HepG2 (cell line): ENCODE results near the gene PLB1. TPM values are rescaled to one million over a fixed set of nuclear protein-coding genes. Genes with fewer than 3 reads are reported as not detected.
A peak's percentile ranks its signal among the peaks of the same experiment; 100 is the strongest.

Source experiments
- CBX1 ChIP-seq: IDR thresholded peaks from one replicate; pipeline ENCODE4 v1.6.1; 2016; ENCODE audit warnings: antibody characterized with exemption, low read depth
- EZH2 ChIP-seq: conservative IDR thresholded peaks from 2 replicates; pipeline ENCODE4 v1.6.1; 2012; ENCODE audit warnings: mild to moderate bottlenecking, low read depth, low read length, moderate library complexity
- KDM4B ChIP-seq: sonication (generic); formaldehyde crosslinking; IDR thresholded peaks from 2 replicates; pipeline ENCODE4 v1.4.0; 2020; ENCODE audit warnings: missing genetic modification reagents
- MIER2 ChIP-seq: IDR thresholded peaks from 2 replicates; pipeline ENCODE4 v1.6.1; 2016; ENCODE audit warnings: missing biosample characterization, missing genetic modification reagents
- SMYD3 ChIP-seq: sonication (generic); formaldehyde crosslinking; IDR thresholded peaks from 2 replicates; pipeline ENCODE4 v1.8.1; 2023; ENCODE audit warnings: mild to moderate bottlenecking, missing genetic modification reagents
- SP2 ChIP-seq: sonication (generic); formaldehyde crosslinking; IDR thresholded peaks from 2 replicates; pipeline ENCODE4 v1.5.1; 2020; ENCODE audit warnings: mild to moderate bottlenecking, missing genetic modification reagents
- ZFX ChIP-seq: sonication (generic); formaldehyde crosslinking; IDR thresholded peaks from 2 replicates; pipeline ENCODE4 v1.4.0; 2020; ENCODE audit warnings: mild to moderate bottlenecking, low read depth, missing genetic modification reagents, moderate library complexity
- ZNF17 ChIP-seq: sonication (generic); formaldehyde crosslinking; IDR thresholded peaks from 2 replicates; pipeline ENCODE4 v1.5.0; 2020; ENCODE audit warnings: mild to moderate bottlenecking, missing genetic modification reagents
- ZNF543 ChIP-seq: sonication (generic); formaldehyde crosslinking; IDR thresholded peaks from 2 replicates; pipeline ENCODE4 v1.4.0; 2020; ENCODE audit warnings: mild to moderate bottlenecking, missing genetic modification reagents
- ZNF562 ChIP-seq: sonication (generic); formaldehyde crosslinking; IDR thresholded peaks from 2 replicates; pipeline ENCODE4 v1.8.0; 2022; ENCODE audit warnings: missing genetic modification reagents, borderline replicate concordance
- ZNF7 ChIP-seq: IDR thresholded peaks from 2 replicates; pipeline ENCODE4 v1.6.1; 2016; ENCODE audit warnings: missing biosample characterization, missing genetic modification reagents
- ZNF703 ChIP-seq: sonication (generic); formaldehyde crosslinking; IDR thresholded peaks from 2 replicates; pipeline ENCODE4 v1.5.1; 2020; ENCODE audit warnings: missing genetic modification reagents, mild to moderate bottlenecking, moderate library complexity, borderline replicate concordance
- ZNF749 ChIP-seq: sonication (generic); formaldehyde crosslinking; IDR thresholded peaks from 2 replicates; pipeline ENCODE4 v1.8.0; 2022; ENCODE audit warnings: mild to moderate bottlenecking, missing genetic modification reagents, moderate library complexity, borderline replicate concordance
- ZZZ3 ChIP-seq: sonication (generic); formaldehyde crosslinking; IDR thresholded peaks from 2 replicates; pipeline ENCODE4 v1.4.0; 2020; ENCODE audit warnings: missing genetic modification reagents, mild to moderate bottlenecking, borderline replicate concordance
- polyA plus RNA-seq, 8 experiments: library from polyadenylated mRNA; depleted of rRNA in 3 of 8; stranded (reverse) in 7 of 8; unstranded in 1 of 8; fragments of >200 nt; fragmentation: Illumina TruSeq in 4 of 8; extraction: Trizol in 4 of 8; gene quantifications; 2 replicates each; pipeline versions ENCODE4 v1.2.1 to v1.2.3, GENCODE V29; 2011 to 2016; ENCODE audit warnings: low read depth in 4 of 8, missing spikeins in 1 of 8, mixed read lengths in 1 of 8; ENCODE audit not compliant: insufficient read depth in 1 of 8
- total RNA-seq, 5 experiments: library from RNA; depleted of rRNA; stranded (reverse); fragments of >200 nt; fragmentation: Illumina TruSeq; extraction: Trizol; gene quantifications; 2 replicates each; pipeline ENCODE4 v1.2.3, GENCODE V29; 2016; ENCODE audit warnings: low read depth in 1 of 5
- TF ChIP-seq, protein P1 (sequence below): sonication (generic); formaldehyde crosslinking; IDR thresholded peaks from 2 replicates; pipeline ENCODE4 v1.5.0; 2020; ENCODE audit warnings: mild to moderate bottlenecking, missing genetic modification reagents, borderline replicate concordance
- TF ChIP-seq, protein P2 (sequence below): sonication (generic); formaldehyde crosslinking; IDR thresholded peaks from 2 replicates; pipeline ENCODE4 v1.4.0; 2020; ENCODE audit warnings: mild to moderate bottlenecking, missing genetic modification reagents
- TF ChIP-seq, protein P3 (sequence below): sonication (generic); formaldehyde crosslinking; IDR thresholded peaks from 2 replicates; pipeline ENCODE4 v1.4.0; 2020; ENCODE audit warnings: missing genetic modification reagents

PLB1 gene
- total and polyA plus RNA-seq, 2 of the 13 experiments (the other 11 are each of a cell fraction or from before 2014, with no cell fraction given), result 0.20 to 1.8 TPM

DNA sequence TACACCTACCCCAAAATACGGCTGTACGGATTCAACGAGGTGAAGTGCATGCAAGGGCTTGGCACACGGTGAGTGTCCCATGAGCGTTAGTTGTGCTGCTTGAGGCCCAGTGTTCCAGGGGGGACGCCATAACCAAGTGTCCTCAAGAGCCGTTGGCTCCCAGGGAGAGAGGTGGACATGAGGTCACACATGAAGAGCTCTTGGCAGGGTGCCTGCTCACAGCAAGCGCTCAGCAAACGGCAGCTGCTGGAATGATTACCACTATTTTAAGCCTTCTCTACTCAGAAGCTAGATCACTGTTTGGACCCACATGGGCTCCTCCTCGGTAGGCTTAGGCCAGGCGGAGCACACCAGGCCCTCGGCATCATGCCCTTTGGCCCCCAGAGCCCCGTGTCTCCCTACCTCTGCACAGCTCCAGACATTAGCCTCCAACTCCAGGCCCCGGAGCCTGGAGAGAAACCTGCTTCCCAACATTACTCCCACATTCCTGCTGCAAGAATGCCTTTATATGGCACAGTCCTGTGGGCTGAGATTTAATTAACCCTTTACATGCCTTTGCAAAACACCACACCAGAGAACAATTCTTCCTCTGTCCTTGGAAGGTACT lies 187.3 kb downstream of the PLB1 start (continued):
- TF ChIP-seq, protein P1, sequence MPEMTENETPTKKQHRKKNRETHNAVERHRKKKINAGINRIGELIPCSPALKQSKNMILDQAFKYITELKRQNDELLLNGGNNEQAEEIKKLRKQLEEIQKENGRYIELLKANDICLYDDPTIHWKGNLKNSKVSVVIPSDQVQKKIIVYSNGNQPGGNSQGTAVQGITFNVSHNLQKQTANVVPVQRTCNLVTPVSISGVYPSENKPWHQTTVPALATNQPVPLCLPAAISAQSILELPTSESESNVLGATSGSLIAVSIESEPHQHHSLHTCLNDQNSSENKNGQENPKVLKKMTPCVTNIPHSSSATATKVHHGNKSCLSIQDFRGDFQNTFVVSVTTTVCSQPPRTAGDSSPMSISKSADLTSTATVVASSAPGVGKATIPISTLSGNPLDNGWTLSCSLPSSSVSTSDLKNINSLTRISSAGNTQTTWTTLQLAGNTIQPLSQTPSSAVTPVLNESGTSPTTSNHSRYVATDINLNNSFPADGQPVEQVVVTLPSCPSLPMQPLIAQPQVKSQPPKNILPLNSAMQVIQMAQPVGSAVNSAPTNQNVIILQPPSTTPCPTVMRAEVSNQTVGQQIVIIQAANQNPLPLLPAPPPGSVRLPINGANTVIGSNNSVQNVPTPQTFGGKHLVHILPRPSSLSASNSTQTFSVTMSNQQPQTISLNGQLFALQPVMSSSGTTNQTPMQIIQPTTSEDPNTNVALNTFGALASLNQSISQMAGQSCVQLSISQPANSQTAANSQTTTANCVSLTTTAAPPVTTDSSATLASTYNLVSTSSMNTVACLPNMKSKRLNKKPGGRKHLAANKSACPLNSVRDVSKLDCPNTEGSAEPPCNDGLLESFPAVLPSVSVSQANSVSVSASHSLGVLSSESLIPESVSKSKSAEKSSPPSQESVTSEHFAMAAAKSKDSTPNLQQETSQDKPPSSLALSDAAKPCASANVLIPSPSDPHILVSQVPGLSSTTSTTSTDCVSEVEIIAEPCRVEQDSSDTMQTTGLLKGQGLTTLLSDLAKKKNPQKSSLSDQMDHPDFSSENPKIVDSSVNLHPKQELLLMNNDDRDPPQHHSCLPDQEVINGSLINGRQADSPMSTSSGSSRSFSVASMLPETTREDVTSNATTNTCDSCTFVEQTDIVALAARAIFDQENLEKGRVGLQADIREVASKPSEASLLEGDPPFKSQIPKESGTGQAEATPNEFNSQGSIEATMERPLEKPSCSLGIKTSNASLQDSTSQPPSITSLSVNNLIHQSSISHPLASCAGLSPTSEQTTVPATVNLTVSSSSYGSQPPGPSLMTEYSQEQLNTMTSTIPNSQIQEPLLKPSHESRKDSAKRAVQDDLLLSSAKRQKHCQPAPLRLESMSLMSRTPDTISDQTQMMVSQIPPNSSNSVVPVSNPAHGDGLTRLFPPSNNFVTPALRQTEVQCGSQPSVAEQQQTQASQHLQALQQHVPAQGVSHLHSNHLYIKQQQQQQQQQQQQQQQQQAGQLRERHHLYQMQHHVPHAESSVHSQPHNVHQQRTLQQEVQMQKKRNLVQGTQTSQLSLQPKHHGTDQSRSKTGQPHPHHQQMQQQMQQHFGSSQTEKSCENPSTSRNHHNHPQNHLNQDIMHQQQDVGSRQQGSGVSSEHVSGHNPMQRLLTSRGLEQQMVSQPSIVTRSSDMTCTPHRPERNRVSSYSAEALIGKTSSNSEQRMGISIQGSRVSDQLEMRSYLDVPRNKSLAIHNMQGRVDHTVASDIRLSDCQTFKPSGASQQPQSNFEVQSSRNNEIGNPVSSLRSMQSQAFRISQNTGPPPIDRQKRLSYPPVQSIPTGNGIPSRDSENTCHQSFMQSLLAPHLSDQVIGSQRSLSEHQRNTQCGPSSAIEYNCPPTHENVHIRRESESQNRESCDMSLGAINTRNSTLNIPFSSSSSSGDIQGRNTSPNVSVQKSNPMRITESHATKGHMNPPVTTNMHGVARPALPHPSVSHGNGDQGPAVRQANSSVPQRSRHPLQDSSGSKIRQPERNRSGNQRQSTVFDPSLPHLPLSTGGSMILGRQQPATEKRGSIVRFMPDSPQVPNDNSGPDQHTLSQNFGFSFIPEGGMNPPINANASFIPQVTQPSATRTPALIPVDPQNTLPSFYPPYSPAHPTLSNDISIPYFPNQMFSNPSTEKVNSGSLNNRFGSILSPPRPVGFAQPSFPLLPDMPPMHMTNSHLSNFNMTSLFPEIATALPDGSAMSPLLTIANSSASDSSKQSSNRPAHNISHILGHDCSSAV (CRISPR knock-in tag), result no peak
- no peak for TF ChIP-seq SMYD3 (CRISPR knock-in tag)
- no peak for TF ChIP-seq CBX1
- TF ChIP-seq MIER2, result no peak
- TF ChIP-seq, protein P2, sequence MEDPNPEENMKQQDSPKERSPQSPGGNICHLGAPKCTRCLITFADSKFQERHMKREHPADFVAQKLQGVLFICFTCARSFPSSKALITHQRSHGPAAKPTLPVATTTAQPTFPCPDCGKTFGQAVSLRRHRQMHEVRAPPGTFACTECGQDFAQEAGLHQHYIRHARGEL (CRISPR knock-in tag), result no peak
- 0 out of 2 replicates have a peak, but pooled peaks have one; percentile 18 for TF ChIP-seq ZFX (CRISPR knock-in tag)
- TF ChIP-seq ZNF17 (CRISPR knock-in tag), result no peak
- TF ChIP-seq SP2, result no peak
- no peak for TF ChIP-seq ZNF562 (CRISPR knock-in tag)
- no peak for TF ChIP-seq ZZZ3
- peak; percentile 92 for TF ChIP-seq ZNF7 (CRISPR knock-in tag)
- TF ChIP-seq ZNF543 (CRISPR knock-in tag), result no peak
- no peak for TF ChIP-seq ZNF749 (CRISPR knock-in tag)
- TF ChIP-seq, protein P3, sequence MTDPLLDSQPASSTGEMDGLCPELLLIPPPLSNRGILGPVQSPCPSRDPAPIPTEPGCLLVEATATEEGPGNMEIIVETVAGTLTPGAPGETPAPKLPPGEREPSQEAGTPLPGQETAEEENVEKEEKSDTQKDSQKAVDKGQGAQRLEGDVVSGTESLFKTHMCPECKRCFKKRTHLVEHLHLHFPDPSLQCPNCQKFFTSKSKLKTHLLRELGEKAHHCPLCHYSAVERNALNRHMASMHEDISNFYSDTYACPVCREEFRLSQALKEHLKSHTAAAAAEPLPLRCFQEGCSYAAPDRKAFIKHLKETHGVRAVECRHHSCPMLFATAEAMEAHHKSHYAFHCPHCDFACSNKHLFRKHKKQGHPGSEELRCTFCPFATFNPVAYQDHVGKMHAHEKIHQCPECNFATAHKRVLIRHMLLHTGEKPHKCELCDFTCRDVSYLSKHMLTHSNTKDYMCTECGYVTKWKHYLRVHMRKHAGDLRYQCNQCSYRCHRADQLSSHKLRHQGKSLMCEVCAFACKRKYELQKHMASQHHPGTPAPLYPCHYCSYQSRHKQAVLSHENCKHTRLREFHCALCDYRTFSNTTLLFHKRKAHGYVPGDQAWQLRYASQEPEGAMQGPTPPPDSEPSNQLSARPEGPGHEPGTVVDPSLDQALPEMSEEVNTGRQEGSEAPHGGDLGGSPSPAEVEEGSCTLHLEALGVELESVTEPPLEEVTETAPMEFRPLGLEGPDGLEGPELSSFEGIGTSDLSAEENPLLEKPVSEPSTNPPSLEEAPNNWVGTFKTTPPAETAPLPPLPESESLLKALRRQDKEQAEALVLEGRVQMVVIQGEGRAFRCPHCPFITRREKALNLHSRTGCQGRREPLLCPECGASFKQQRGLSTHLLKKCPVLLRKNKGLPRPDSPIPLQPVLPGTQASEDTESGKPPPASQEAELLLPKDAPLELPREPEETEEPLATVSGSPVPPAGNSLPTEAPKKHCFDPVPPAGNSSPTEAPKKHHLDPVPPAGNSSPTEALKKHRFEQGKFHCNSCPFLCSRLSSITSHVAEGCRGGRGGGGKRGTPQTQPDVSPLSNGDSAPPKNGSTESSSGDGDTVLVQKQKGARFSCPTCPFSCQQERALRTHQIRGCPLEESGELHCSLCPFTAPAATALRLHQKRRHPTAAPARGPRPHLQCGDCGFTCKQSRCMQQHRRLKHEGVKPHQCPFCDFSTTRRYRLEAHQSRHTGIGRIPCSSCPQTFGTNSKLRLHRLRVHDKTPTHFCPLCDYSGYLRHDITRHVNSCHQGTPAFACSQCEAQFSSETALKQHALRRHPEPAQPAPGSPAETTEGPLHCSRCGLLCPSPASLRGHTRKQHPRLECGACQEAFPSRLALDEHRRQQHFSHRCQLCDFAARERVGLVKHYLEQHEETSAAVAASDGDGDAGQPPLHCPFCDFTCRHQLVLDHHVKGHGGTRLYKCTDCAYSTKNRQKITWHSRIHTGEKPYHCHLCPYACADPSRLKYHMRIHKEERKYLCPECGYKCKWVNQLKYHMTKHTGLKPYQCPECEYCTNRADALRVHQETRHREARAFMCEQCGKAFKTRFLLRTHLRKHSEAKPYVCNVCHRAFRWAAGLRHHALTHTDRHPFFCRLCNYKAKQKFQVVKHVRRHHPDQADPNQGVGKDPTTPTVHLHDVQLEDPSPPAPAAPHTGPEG (CRISPR knock-in tag), result no peak
- TF ChIP-seq ZNF703, result no peak
- TF ChIP-seq EZH2, result no peak
- no peak for TF ChIP-seq KDM4B (CRISPR knock-in tag)
